SK-N-SH treated with all-trans-retinoic acid at 6 μM for 48 hours (cell line): ENCODE data around the gene FAM227B.

Source experiments
- ATAC-seq: fragments of 200-7000 bp; cut with Tn5 transposase; 3 replicates; pipeline ENCODE4 v1.9.1; 2020; ENCODE audit warnings: mild to moderate bottlenecking, moderate library complexity
- BACH2 ChIP-seq: fragments of 250-450 bp; sonication (Bioruptor Pico); IDR thresholded peaks from 2 replicates; pipeline ENCODE4 v1.9.0; 2021; ENCODE audit warnings: mild to moderate bottlenecking, borderline replicate concordance
- CREB5 ChIP-seq: fragments of 250-450 bp; sonication (Bioruptor Pico); IDR thresholded peaks from 2 replicates; pipeline ENCODE4 v1.5.1; 2020; ENCODE audit warnings: low read depth, mild to moderate bottlenecking, moderate library complexity
- CSDC2 ChIP-seq: fragments of 250-450 bp; sonication (Bioruptor Pico); IDR thresholded peaks from 2 replicates; pipeline ENCODE4 v1.5.0; 2020; ENCODE audit warnings: mild to moderate bottlenecking, moderate library complexity
- CSRNP3 ChIP-seq: fragments of 250-450 bp; sonication (Bioruptor Pico); IDR thresholded peaks from 2 replicates; pipeline ENCODE4 v1.5.1; 2021; ENCODE audit warnings: mild to moderate bottlenecking, moderate library complexity
- ISL1 ChIP-seq: fragments of 250-450 bp; sonication (Bioruptor Pico); IDR thresholded peaks from 2 replicates; pipeline ENCODE4 v2.1.2; 2022; ENCODE audit warnings: mild to moderate bottlenecking, moderate library complexity
- OSR1 ChIP-seq: fragments of 250-450 bp; sonication (Bioruptor Pico); IDR thresholded peaks from 2 replicates; pipeline ENCODE4 v1.8.0; 2022; ENCODE audit warnings: moderate library complexity, mild to moderate bottlenecking, inconsistent platforms
- PATZ1 ChIP-seq: fragments of 250-450 bp; sonication (Bioruptor Pico); IDR thresholded peaks from 2 replicates; pipeline ENCODE4 v1.8.0; 2020; ENCODE audit warnings: mild to moderate bottlenecking, moderate library complexity, borderline replicate concordance
- POU6F1 ChIP-seq: fragments of 250-450 bp; sonication (Bioruptor Pico); IDR thresholded peaks from 2 replicates; pipeline ENCODE4 v1.8.0; 2021; ENCODE audit warnings: low read depth, mild to moderate bottlenecking, moderate library complexity, borderline replicate concordance
- PPARA ChIP-seq: fragments of 250-450 bp; sonication (Bioruptor Pico); IDR thresholded peaks from 2 replicates; pipeline ENCODE4 v1.5.0; 2020; ENCODE audit warnings: mild to moderate bottlenecking, borderline replicate concordance
- RARB ChIP-seq: fragments of 250-450 bp; sonication (Bioruptor Pico); IDR thresholded peaks from 2 replicates; pipeline ENCODE4 v1.8.0; 2021; ENCODE audit warnings: mild to moderate bottlenecking, moderate library complexity
- SNAI2 ChIP-seq: fragments of 250-450 bp; sonication (Bioruptor Pico); IDR thresholded peaks from 2 replicates; pipeline ENCODE4 v1.5.0; 2020; ENCODE audit warnings: mild to moderate bottlenecking, moderate library complexity
- TCF4 ChIP-seq: fragments of 250-450 bp; sonication (Bioruptor Pico); IDR thresholded peaks from 2 replicates; pipeline ENCODE4 v1.8.0; 2021; ENCODE audit warnings: mild to moderate bottlenecking, moderate library complexity, borderline replicate concordance
- TOX ChIP-seq: fragments of 250-450 bp; sonication (Bioruptor Pico); IDR thresholded peaks from 2 replicates; pipeline ENCODE4 v1.8.0; 2021; ENCODE audit warnings: mild to moderate bottlenecking, moderate library complexity, borderline replicate concordance
- TSHZ2 ChIP-seq: fragments of 250-450 bp; sonication (Bioruptor Pico); IDR thresholded peaks from 2 replicates; pipeline ENCODE4 v1.5.0; 2020; ENCODE audit warnings: mild to moderate bottlenecking, moderate library complexity
- ZC3H10 ChIP-seq: fragments of 250-450 bp; sonication (Bioruptor Pico); IDR thresholded peaks from 2 replicates; pipeline ENCODE4 v1.5.1; 2021; ENCODE audit warnings: mild to moderate bottlenecking, moderate library complexity
- ZFP3 ChIP-seq: fragments of 250-450 bp; sonication (Bioruptor Pico); IDR thresholded peaks from 2 replicates; pipeline ENCODE4 v1.5.0; 2020; ENCODE audit warnings: mild to moderate bottlenecking, moderate library complexity
- ZFP30 ChIP-seq: fragments of 450-650 bp; formaldehyde crosslinking; IDR thresholded peaks from 2 replicates; pipeline ENCODE4 v1.5.0; 2022; ENCODE audit warnings: mild to moderate bottlenecking, moderate library complexity
- ZNF70 ChIP-seq: fragments of 450-650 bp; formaldehyde crosslinking; IDR thresholded peaks from 2 replicates; pipeline ENCODE4 v1.5.0; 2020; ENCODE audit warnings: mild to moderate bottlenecking, moderate library complexity
- ZNF8 ChIP-seq: fragments of 450-650 bp; formaldehyde crosslinking; IDR thresholded peaks from 2 replicates; pipeline ENCODE4 v1.5.0; 2020; ENCODE audit warnings: mild to moderate bottlenecking, moderate library complexity

FAM227B gene

GRCh38 chr15:49644364-49644794 lies 23.8 kb upstream of the FAM227B start:
- no peak for TF ChIP-seq TSHZ2
- peak; percentile 66 for TF ChIP-seq ISL1 (CRISPR knock-in tag)
- TF ChIP-seq, all 23 proteins: peak for 1
- no peak for ATAC-seq

GRCh38 chr15:49637857-49638256 lies 17.2 kb upstream of the FAM227B start:
- TF ChIP-seq CSDC2 (no peak), POU6F1 (CRISPR knock-in tag) (no peak), ZC3H10 (CRISPR knock-in tag) (no peak), TCF4 (CRISPR knock-in tag) (no peak)
- TF ChIP-seq, all 23 proteins: peak for 0
- ATAC-seq, result no peak

- TF ChIP-seq TOX (no peak), OSR1 (CRISPR knock-in tag) (no peak), SNAI2 (CRISPR knock-in tag) (no peak), CSRNP3 (CRISPR knock-in tag) (no peak), PPARA (CRISPR knock-in tag) (no peak), POU6F1 (CRISPR knock-in tag) (no peak)
- no peak for ATAC-seq
Measured at GRCh38 chr15:49628379-49628778, 7.8 kb upstream of the FAM227B start.

- peak; percentile 99 for ATAC-seq
- TF ChIP-seq POU6F1 (CRISPR knock-in tag) (no peak), ZNF70 (CRISPR knock-in tag) (no peak), ISL1 (CRISPR knock-in tag) (peak; percentile 72)
Measured at GRCh38 chr15:49627407-49627877, 6.8 kb upstream of the FAM227B start.

GRCh38 chr15:49625460-49626036 lies 4.9 kb upstream of the FAM227B start:
- no peak for ATAC-seq
- no peak for TF ChIP-seq RARB (CRISPR knock-in tag)
- no peak for TF ChIP-seq PATZ1 (CRISPR knock-in tag)
- TF ChIP-seq ZNF8 (CRISPR knock-in tag), result no peak
- no peak for TF ChIP-seq SNAI2 (CRISPR knock-in tag)
- TF ChIP-seq ZC3H10 (CRISPR knock-in tag), result no peak
- TF ChIP-seq ZFP3 (CRISPR knock-in tag), result no peak
- no peak for TF ChIP-seq ZFP30 (CRISPR knock-in tag)
- no peak for TF ChIP-seq BACH2
- no peak for TF ChIP-seq POU6F1 (CRISPR knock-in tag)
- no peak for TF ChIP-seq TCF4 (CRISPR knock-in tag)
- TF ChIP-seq CREB5 (CRISPR knock-in tag), result no peak
